H9 (cell line): Measurements from ENCODE around the gene RNF157. TPM values are rescaled to one million over a fixed set of nuclear protein-coding genes. Genes with fewer than 3 reads are reported as not detected.

Source experiments
- DNase-seq: peaks from one replicate; pipeline ENCODE4 v3.0.0-alpha.2; 2017
- H2AFZ ChIP-seq: one replicate; pipeline ENCODE4 v1.6.1; 2013; ENCODE audit warnings: mild to moderate bottlenecking, low read length, control low read depth, moderate library complexity
- H2AK5ac ChIP-seq: 2 replicates; pipeline ENCODE4 v1.6.1; 2013; ENCODE audit warnings: low read length, control low read depth, mixed read lengths; ENCODE audit not compliant: insufficient read length
- H2BK120ac ChIP-seq: one replicate; pipeline ENCODE4 v1.6.1; 2013; ENCODE audit warnings: low read depth, mild to moderate bottlenecking, low read length, control low read depth, inconsistent platforms; ENCODE audit not compliant: poor library complexity, severe bottlenecking
- H2BK12ac ChIP-seq: 2 replicates; pipeline ENCODE4 v1.6.1; 2013; ENCODE audit warnings: low read length, control low read depth, mixed read lengths, low read depth; ENCODE audit not compliant: insufficient read length
- H2BK15ac ChIP-seq: 2 replicates; pipeline ENCODE4 v1.6.1; 2013; ENCODE audit warnings: low read depth, low read length, control low read depth
- H2BK20ac ChIP-seq: one replicate; pipeline ENCODE4 v1.6.1; 2013; ENCODE audit warnings: low read depth, mild to moderate bottlenecking, low read length, control low read depth, inconsistent platforms; ENCODE audit not compliant: poor library complexity, severe bottlenecking
- H2BK5ac ChIP-seq: 2 replicates; pipeline ENCODE4 v1.6.1; 2013; ENCODE audit warnings: low read length, control low read depth, mixed read lengths; ENCODE audit not compliant: insufficient read length
- H3K14ac ChIP-seq: 2 replicates; pipeline ENCODE4 v1.6.1; 2013; ENCODE audit warnings: low read length, control low read depth; ENCODE audit not compliant: insufficient read depth
- H3K18ac ChIP-seq: 2 replicates; pipeline ENCODE4 v1.6.1; 2013; ENCODE audit warnings: low read depth, mild to moderate bottlenecking, mixed read lengths, low read length, control low read depth; ENCODE audit not compliant: insufficient read length
- H3K23ac ChIP-seq: 2 replicates; pipeline ENCODE4 v1.6.1; 2013; ENCODE audit warnings: low read length, control low read depth, mixed read lengths, low read depth; ENCODE audit not compliant: insufficient read length
- H3K23me2 ChIP-seq: 2 replicates; pipeline ENCODE4 v1.6.1; 2013; ENCODE audit warnings: low read depth, mild to moderate bottlenecking, mixed read lengths, low read length, control low read depth; ENCODE audit not compliant: insufficient read length, poor library complexity, severe bottlenecking
- H3K27ac ChIP-seq: 2 replicates; pipeline ENCODE4 v1.5.1; 2013; ENCODE audit warnings: low read length, control low read depth, mixed read lengths, low read depth; ENCODE audit not compliant: insufficient read length
- H3K27me3 ChIP-seq: 2 replicates; pipeline ENCODE4 v1.6.1; 2013; ENCODE audit warnings: low read length, control low read depth, inconsistent platforms; ENCODE audit not compliant: insufficient read depth
- H3K4ac ChIP-seq: 2 replicates; pipeline ENCODE4 v1.6.1; 2013; ENCODE audit warnings: low read depth, mild to moderate bottlenecking, control low read depth, inconsistent platforms, low read length, moderate library complexity
- H3K4me1 ChIP-seq: 2 replicates; pipeline ENCODE4 v1.6.1; 2013; ENCODE audit warnings: low read length, control low read depth, inconsistent platforms; ENCODE audit not compliant: insufficient read depth
- H3K4me2 ChIP-seq: 2 replicates; pipeline ENCODE4 v1.6.1; 2013; ENCODE audit warnings: low read length, control low read depth, mixed read lengths; ENCODE audit not compliant: insufficient read length, insufficient read depth
- H3K56ac ChIP-seq: 2 replicates; pipeline ENCODE4 v1.6.1; 2013; ENCODE audit warnings: low read depth, mild to moderate bottlenecking, mixed read lengths, low read length, control low read depth; ENCODE audit not compliant: insufficient read length
- H3K79me1 ChIP-seq: 2 replicates; pipeline ENCODE4 v1.6.1; 2013; ENCODE audit warnings: low read depth, mild to moderate bottlenecking, moderate library complexity, low read length, control low read depth, inconsistent platforms; ENCODE audit not compliant: insufficient read depth, poor library complexity, severe bottlenecking
- H3K79me2 ChIP-seq: 2 replicates; pipeline ENCODE4 v1.6.1; 2013; ENCODE audit warnings: low read length, control low read depth, inconsistent platforms; ENCODE audit not compliant: insufficient read depth
- H3K9ac ChIP-seq: 2 replicates; pipeline ENCODE4 v1.6.1; 2013; ENCODE audit warnings: low read length, control low read depth, mixed read lengths; ENCODE audit not compliant: insufficient read length; ENCODE audit errors: extremely low read depth
- H3K9me3 ChIP-seq: one replicate; pipeline ENCODE4 v1.6.1; 2013; ENCODE audit warnings: low read depth, low read length, inconsistent platforms; ENCODE audit not compliant: control insufficient read depth
- H3T11ph ChIP-seq: one replicate; pipeline ENCODE4 v1.6.1; 2013; ENCODE audit warnings: mild to moderate bottlenecking, low read length, control low read depth, inconsistent platforms
- H4K20me1 ChIP-seq: one replicate; pipeline ENCODE4 v1.6.1; 2013; ENCODE audit not compliant: control insufficient read depth, insufficient read length, insufficient read depth
- H4K5ac ChIP-seq: 2 replicates; pipeline ENCODE4 v1.6.1; 2013; ENCODE audit warnings: low read depth, mild to moderate bottlenecking, mixed read lengths, low read length, control low read depth; ENCODE audit not compliant: insufficient read length
- H4K8ac ChIP-seq: replicated peaks from 2 replicates; pipeline ENCODE4 v1.6.1; 2013; ENCODE audit warnings: low read length, control low read depth, mixed read lengths, low read depth; ENCODE audit not compliant: insufficient read length
- H4K91ac ChIP-seq: 2 replicates; pipeline ENCODE4 v1.6.1; 2013; ENCODE audit warnings: low read depth, mild to moderate bottlenecking, moderate library complexity, mixed read lengths, low read length, control low read depth; ENCODE audit not compliant: insufficient read length
- H3K27ac Mint-ChIP-seq, 3 experiments: 2 replicates in 2 of 3; 3 replicates in 1 of 3; pipeline ENCODE4 v1.8.0; 2020 to 2021; ENCODE audit warnings: mixed read lengths in 3 of 3, mild to moderate bottlenecking in 1 of 3, moderate library complexity in 1 of 3
- H3K27me3 Mint-ChIP-seq: 2 replicates; pipeline ENCODE4 v1.8.0; 2021; ENCODE audit warnings: low read depth, mild to moderate bottlenecking, moderate library complexity, mixed read lengths
- H3K36me3 Mint-ChIP-seq, 3 experiments: 2 replicates in 2 of 3; 3 replicates in 1 of 3; pipeline ENCODE4 v1.8.0; 2020 to 2021; ENCODE audit warnings: low read depth in 3 of 3, mixed read lengths in 3 of 3; ENCODE audit not compliant: insufficient read depth in 1 of 3
- H3K4me1 Mint-ChIP-seq, 2 experiments: 2 replicates each; pipeline ENCODE4 v1.8.0; 2020; ENCODE audit warnings: mixed read lengths in 2 of 2
- H3K4me3 Mint-ChIP-seq, 2 experiments: 2 replicates in 1 of 2; 3 replicates in 1 of 2; pipeline ENCODE4 v1.8.0; 2020 to 2021; ENCODE audit warnings: mild to moderate bottlenecking in 2 of 2, mixed read lengths in 2 of 2, moderate library complexity in 1 of 2
- H3K9me3 Mint-ChIP-seq, 2 experiments: 2 replicates in 1 of 2; 3 replicates in 1 of 2; pipeline ENCODE4 v1.8.0; 2020; ENCODE audit warnings: mild to moderate bottlenecking in 2 of 2, mixed read lengths in 2 of 2, moderate library complexity in 1 of 2
- CTCF ChIP-seq: fragments of 200-600 bp; sonication (generic); conservative IDR thresholded peaks from 3 replicates; pipeline ENCODE4 v1.8.0; 2021; ENCODE audit warnings: antibody characterized with exemption, mild to moderate bottlenecking
- WGBS: extraction: QIAGEN DNeasy Blood & Tissue Kit; methylation state at CpG from one replicate; pipeline ENCODE4 v1.1.7; 2013; ENCODE audit warnings: missing lambda C conversion rate, low lambda C conversion rate, mixed read lengths; ENCODE audit not compliant: insufficient read length; ENCODE audit errors: extremely low coverage; 5-methylcytosine and 5-hydroxymethylcytosine counted together
- total RNA-seq: library from RNA; stranded (reverse); gene quantifications from 2 replicates; pipeline ENCODE4 v1.2.1, GENCODE V29; 2021

RNF157 gene
- total RNA-seq, 1 experiment from 2014 or later, result 9.9 TPM

- Histone ChIP-seq H4K8ac (no peak overlapping the region), H3K79me2 (no peaks in the 10 kb centered on the region), H3K9me3 (no peaks in the 10 kb centered on the region), H4K91ac (no peak overlapping the region), H3T11ph (no peak overlapping the region), H3K27me3 (peaks cover 40% of the 10 kb centered on the region), H2BK12ac (no peak overlapping the region), H2BK20ac (no peak overlapping the region), H3K27ac (no peak overlapping the region), H2AK5ac (no peak overlapping the region), H3K9ac (no peak overlapping the region), H4K20me1 (no peaks in the 10 kb centered on the region), H3K23ac (no peak overlapping the region), H3K4me2 (no peak overlapping the region), H3K23me2 (peaks cover 47% of the 10 kb centered on the region), H3K4ac (no peak overlapping the region), H2BK120ac (no peak overlapping the region), H3K18ac (no peak overlapping the region), H2AFZ (no peak overlapping the region), H3K4me1 (peaks cover 10% of the 10 kb centered on the region), H2BK15ac (no peak overlapping the region), H2BK5ac (no peak overlapping the region), H3K79me1 (no peaks in the 10 kb centered on the region), H4K5ac (no peak overlapping the region), H3K14ac (no peak overlapping the region), H3K56ac (no peak overlapping the region)
- DNase-seq, result peak; percentile 82
- no peak; the same call in 2 of the 3 replicates for TF ChIP-seq CTCF
- H3K4me1 Mint-ChIP-seq, result peaks cover 61 to 77% of the 10 kb centered on the region in 2 experiments
- peaks cover 0 to 3% of the 10 kb centered on the region in 2 experiments; a peak in 2 of 5 replicates for H3K9me3 Mint-ChIP-seq
- H3K27ac Mint-ChIP-seq, result peak overlapping the region in 1 of 3 experiments; percentile 59; a peak in 1 of 7 replicates
- H3K4me3 Mint-ChIP-seq, result peak overlapping the region in 1 of 2 experiments; percentile 75; a peak in 4 of 5 replicates
- no peaks in the 10 kb centered on the region for H3K36me3 Mint-ChIP-seq
- WGBS, result no CpG with 5 or more reads among the region's 16 CpGs
- peaks cover 63% of the 10 kb centered on the region for H3K27me3 Mint-ChIP-seq
Observed at GRCh38 chr17:76136276-76137000, 103.9 kb downstream of the RNF157 start.
